GM18499 (cell line): ENCODE results near the gene GIMAP8.
"Not testable (repeated sequence)": the region's sequence is repeated elsewhere in the genome, so short reads cannot be mapped to it uniquely, and the experiment has no call there.

Experiments
- ATAC-seq: cut with Tn5 transposase; IDR thresholded peaks from one replicate; pipeline ENCODE4 v1.9.1; 2021; ENCODE audit warnings: moderate number of reproducible peaks; ENCODE audit not compliant: insufficient read depth, unreplicated experiment

The GIMAP8 gene

GRCh38 chr7:150434240-150434639, 16.2 kb upstream of the GIMAP8 start:
- no peak for ATAC-seq

GRCh38 chr7:150435047-150435389, 15.4 kb upstream of the GIMAP8 start:
- ATAC-seq: no peak

GRCh38 chr7:150435390-150436073, 14.9 kb upstream of the GIMAP8 start:
- ATAC-seq: peak; percentile 76

- ATAC-seq: no peak
Measured at GRCh38 chr7:150439967-150440366, 10.5 kb upstream of the GIMAP8 start.

- ATAC-seq: no peak
Measured at GRCh38 chr7:150441524-150441923, 8.9 kb upstream of the GIMAP8 start.

GRCh38 chr7:150442811-150443210, 7.6 kb upstream of the GIMAP8 start:
- ATAC-seq: no peak

- ATAC-seq: no peak
Measured at GRCh38 chr7:150443793-150444540, 6.5 kb upstream of the GIMAP8 start.

GRCh38 chr7:150444674-150445365, 5.6 kb upstream of the GIMAP8 start:
- no peak for ATAC-seq

- ATAC-seq: no peak
Measured at GRCh38 chr7:150446288-150446938, 4.0 kb upstream of the GIMAP8 start.

GRCh38 chr7:150447966-150448788, 2.3 kb upstream of the GIMAP8 start:
- ATAC-seq: no peak

- ATAC-seq: no peak
Measured at GRCh38 chr7:150448789-150449147, 1.7 kb upstream of the GIMAP8 start.

- no peak for ATAC-seq
Measured at GRCh38 chr7:150449206-150449952, 1.1 kb upstream of the GIMAP8 start.

GRCh38 chr7:150451097-150451793, 815 bp downstream of the GIMAP8 start:
- ATAC-seq: no peak

- no peak for ATAC-seq
Measured at GRCh38 chr7:150451833-150452461, 1.5 kb downstream of the GIMAP8 start.

- no peak for ATAC-seq
Measured at GRCh38 chr7:150453181-150453580, 2.8 kb downstream of the GIMAP8 start.

- ATAC-seq: no peak
Measured at GRCh38 chr7:150453892-150454291, 3.5 kb downstream of the GIMAP8 start.

GRCh38 chr7:150457064-150457463, 6.6 kb downstream of the GIMAP8 start:
- not testable (repeated sequence) for ATAC-seq

- ATAC-seq: no peak
Measured at GRCh38 chr7:150458235-150458634, 7.8 kb downstream of the GIMAP8 start.
